ENCODE data around the gene AMOTL2.

Gene AMOTL2

GRCh38 chr3:134340982-134341365 lies 33.3 kb downstream of the AMOTL2 start:
- Histone ChIP-seq H3K4me3 (ENCODE audit: low read length) (no peak overlapping the region), H3K9me3 (ENCODE audit: control insufficient read depth, insufficient read depth, low read length) (no peaks in the 10 kb centered on the region), H3K36me3 (ENCODE audit: control insufficient read depth, insufficient read depth, low read length) (no peaks in the 10 kb centered on the region), H3K27me3 (ENCODE audit: control insufficient read depth, insufficient read depth, low read length) (no peaks in the 10 kb centered on the region), H3K4me1 (ENCODE audit: control insufficient read depth, insufficient read depth, low read length) (0 out of 2 replicates have a peak, but pooled peaks cover 4% of the 10 kb centered on the region), H3K27ac (ENCODE audit: low read length) (no peak overlapping the region)
- no CpG with 5 or more reads among the region's 1 CpG for WGBS (ENCODE audit: insufficient coverage, insufficient read length)
- no peak for DNase-seq (ENCODE audit: low read depth, low spot score)

GRCh38 chr3:134340362-134340981 lies 33.8 kb downstream of the AMOTL2 start:
- H3K27me3 ChIP-seq (ENCODE audit: control insufficient read depth, insufficient read depth, low read length), result no peaks in the 10 kb centered on the region
- no peak overlapping the region for H3K4me3 ChIP-seq (ENCODE audit: low read length)
- H3K4me1 ChIP-seq (ENCODE audit: control insufficient read depth, insufficient read depth, low read length), result 0 out of 2 replicates have a peak, but pooled peaks cover 4% of the 10 kb centered on the region
- H3K27ac ChIP-seq (ENCODE audit: low read length), result no peak overlapping the region
- WGBS (ENCODE audit: insufficient coverage, insufficient read length), result no CpG with 5 or more reads among the region's 1 CpG
- H3K9me3 ChIP-seq (ENCODE audit: control insufficient read depth, insufficient read depth, low read length), result no peaks in the 10 kb centered on the region
- DNase-seq (ENCODE audit: low read depth, low spot score), result no peak
- no peaks in the 10 kb centered on the region for H3K36me3 ChIP-seq (ENCODE audit: control insufficient read depth, insufficient read depth, low read length)

- Histone ChIP-seq H3K27ac (ENCODE audit: low read length) (no peak overlapping the region), H3K27me3 (ENCODE audit: control insufficient read depth, insufficient read depth, low read length) (no peaks in the 10 kb centered on the region), H3K36me3 (ENCODE audit: control insufficient read depth, insufficient read depth, low read length) (no peaks in the 10 kb centered on the region), H3K4me1 (ENCODE audit: control insufficient read depth, insufficient read depth, low read length) (0 out of 2 replicates have a peak, but pooled peaks cover 4% of the 10 kb centered on the region), H3K4me3 (ENCODE audit: low read length) (no peak overlapping the region), H3K9me3 (ENCODE audit: control insufficient read depth, insufficient read depth, low read length) (no peaks in the 10 kb centered on the region)
- DNase-seq (ENCODE audit: low read depth, low spot score), result no peak
- WGBS (ENCODE audit: insufficient coverage, insufficient read length), result no CpG with 5 or more reads among the region's 5 CpGs
Measured at GRCh38 chr3:134339913-134340312, 34.3 kb downstream of the AMOTL2 start.

- no peaks in the 10 kb centered on the region for H3K9me3 ChIP-seq (ENCODE audit: control insufficient read depth, insufficient read depth, low read length)
- H3K36me3 ChIP-seq (ENCODE audit: control insufficient read depth, insufficient read depth, low read length), result no peaks in the 10 kb centered on the region
- H3K27me3 ChIP-seq (ENCODE audit: control insufficient read depth, insufficient read depth, low read length), result no peaks in the 10 kb centered on the region
- no CpG with 5 or more reads among the region's 9 CpGs for WGBS (ENCODE audit: insufficient coverage, insufficient read length)
- 0 out of 2 replicates have a peak, but pooled peaks cover 4% of the 10 kb centered on the region for H3K4me1 ChIP-seq (ENCODE audit: control insufficient read depth, insufficient read depth, low read length)
- no peak for DNase-seq (ENCODE audit: low read depth, low spot score)
- H3K4me3 ChIP-seq (ENCODE audit: low read length), result no peak overlapping the region
- H3K27ac ChIP-seq (ENCODE audit: low read length), result no peak overlapping the region
Measured at GRCh38 chr3:134339331-134339730, 34.9 kb downstream of the AMOTL2 start.

- no peaks in the 10 kb centered on the region for H3K36me3 ChIP-seq (ENCODE audit: control insufficient read depth, insufficient read depth, low read length)
- WGBS (ENCODE audit: insufficient coverage, insufficient read length), result no CpG with 5 or more reads among the region's 5 CpGs
- no peaks in the 10 kb centered on the region for H3K9me3 ChIP-seq (ENCODE audit: control insufficient read depth, insufficient read depth, low read length)
- H3K27me3 ChIP-seq (ENCODE audit: control insufficient read depth, insufficient read depth, low read length), result no peaks in the 10 kb centered on the region
- H3K27ac ChIP-seq (ENCODE audit: low read length), result no peak overlapping the region
- peaks cover 6% of the 10 kb centered on the region; the same call in 1 of the 2 replicates for H3K4me1 ChIP-seq (ENCODE audit: control insufficient read depth, insufficient read depth, low read length)
- DNase-seq (ENCODE audit: low read depth, low spot score), result no peak
- no peak overlapping the region for H3K4me3 ChIP-seq (ENCODE audit: low read length)
Measured at GRCh38 chr3:134338516-134339261, 35.6 kb downstream of the AMOTL2 start.

- Histone ChIP-seq H3K9me3 (ENCODE audit: control insufficient read depth, insufficient read depth, low read length) (no peaks in the 10 kb centered on the region), H3K4me3 (ENCODE audit: low read length) (no peak overlapping the region), H3K36me3 (ENCODE audit: control insufficient read depth, insufficient read depth, low read length) (no peaks in the 10 kb centered on the region), H3K4me1 (ENCODE audit: control insufficient read depth, insufficient read depth, low read length) (peaks cover 7% of the 10 kb centered on the region; the same call in 1 of the 2 replicates), H3K27me3 (ENCODE audit: control insufficient read depth, insufficient read depth, low read length) (no peaks in the 10 kb centered on the region), H3K27ac (ENCODE audit: low read length) (no peak overlapping the region)
- DNase-seq (ENCODE audit: low read depth, low spot score), result no peak
- no CpG with 5 or more reads among the region's 2 CpGs for WGBS (ENCODE audit: insufficient coverage, insufficient read length)
Measured at GRCh38 chr3:134338201-134338512, 36.1 kb downstream of the AMOTL2 start.

- Histone ChIP-seq H3K9me3 (ENCODE audit: control insufficient read depth, insufficient read depth, low read length) (no peaks in the 10 kb centered on the region), H3K27ac (ENCODE audit: low read length) (no peak overlapping the region), H3K36me3 (ENCODE audit: control insufficient read depth, insufficient read depth, low read length) (no peaks in the 10 kb centered on the region), H3K27me3 (ENCODE audit: control insufficient read depth, insufficient read depth, low read length) (no peaks in the 10 kb centered on the region), H3K4me1 (ENCODE audit: control insufficient read depth, insufficient read depth, low read length) (peaks cover 7% of the 10 kb centered on the region; the same call in 1 of the 2 replicates), H3K4me3 (ENCODE audit: low read length) (no peak overlapping the region)
- no peak for DNase-seq (ENCODE audit: low read depth, low spot score)
- WGBS (ENCODE audit: insufficient coverage, insufficient read length), result no CpG with 5 or more reads among the region's 3 CpGs
Measured at GRCh38 chr3:134337511-134338200, 36.6 kb downstream of the AMOTL2 start.

- no peaks in the 10 kb centered on the region for H3K36me3 ChIP-seq (ENCODE audit: control insufficient read depth, insufficient read depth, low read length)
- no peak overlapping the region for H3K27ac ChIP-seq (ENCODE audit: low read length)
- WGBS (ENCODE audit: insufficient coverage, insufficient read length), result no CpG with 5 or more reads among the region's 8 CpGs
- no peak for DNase-seq (ENCODE audit: low read depth, low spot score)
- no peaks in the 10 kb centered on the region for H3K27me3 ChIP-seq (ENCODE audit: control insufficient read depth, insufficient read depth, low read length)
- peaks cover 9% of the 10 kb centered on the region; the same call in 1 of the 2 replicates for H3K4me1 ChIP-seq (ENCODE audit: control insufficient read depth, insufficient read depth, low read length)
- no peak overlapping the region for H3K4me3 ChIP-seq (ENCODE audit: low read length)
- no peaks in the 10 kb centered on the region for H3K9me3 ChIP-seq (ENCODE audit: control insufficient read depth, insufficient read depth, low read length)
Measured at GRCh38 chr3:134337071-134337482, 37.2 kb downstream of the AMOTL2 start.

- H3K27ac ChIP-seq (ENCODE audit: low read length), result no peak overlapping the region
- no peaks in the 10 kb centered on the region for H3K36me3 ChIP-seq (ENCODE audit: control insufficient read depth, insufficient read depth, low read length)
- WGBS (ENCODE audit: insufficient coverage, insufficient read length), result no CpG with 5 or more reads among the region's 6 CpGs
- no peaks in the 10 kb centered on the region for H3K9me3 ChIP-seq (ENCODE audit: control insufficient read depth, insufficient read depth, low read length)
- peaks cover 9% of the 10 kb centered on the region; the same call in 1 of the 2 replicates for H3K4me1 ChIP-seq (ENCODE audit: control insufficient read depth, insufficient read depth, low read length)
- H3K4me3 ChIP-seq (ENCODE audit: low read length), result no peak overlapping the region
- no peaks in the 10 kb centered on the region for H3K27me3 ChIP-seq (ENCODE audit: control insufficient read depth, insufficient read depth, low read length)
- DNase-seq (ENCODE audit: low read depth, low spot score), result no peak
Measured at GRCh38 chr3:134336587-134336986, 37.7 kb downstream of the AMOTL2 start.

GRCh38 chr3:134334901-134335280 lies 39.4 kb downstream of the AMOTL2 start:
- WGBS (ENCODE audit: insufficient coverage, insufficient read length), result no CpG with 5 or more reads among the region's 2 CpGs
- Histone ChIP-seq H3K9me3 (ENCODE audit: control insufficient read depth, insufficient read depth, low read length) (no peaks in the 10 kb centered on the region), H3K27ac (ENCODE audit: low read length) (no peak overlapping the region), H3K36me3 (ENCODE audit: control insufficient read depth, insufficient read depth, low read length) (no peaks in the 10 kb centered on the region), H3K4me3 (ENCODE audit: low read length) (no peak overlapping the region), H3K4me1 (ENCODE audit: control insufficient read depth, insufficient read depth, low read length) (peaks cover 12% of the 10 kb centered on the region), H3K27me3 (ENCODE audit: control insufficient read depth, insufficient read depth, low read length) (no peaks in the 10 kb centered on the region)
- DNase-seq (ENCODE audit: low read depth, low spot score), result no peak

Measured in iPS DF 6.9 (cell line).